Right ventricle myocardium superior (tissue), 1 donor: ENCODE results near the gene ARHGAP26. TPM values are rescaled to one million over a fixed set of nuclear protein-coding genes. Genes with fewer than 3 reads are reported as not detected.
"Not testable (repeated sequence)": the region's sequence is repeated elsewhere in the genome, so short reads cannot be mapped to it uniquely, and the experiment has no call there.

Source experiments
- ATAC-seq: fragments of 200-7000 bp; cut with Tn5 transposase; one replicate; pipeline ENCODE4 v1.9.1; 2020; ENCODE audit warnings: mild to moderate bottlenecking; ENCODE audit not compliant: poor library complexity
- DNase-seq: peaks from one replicate; pipeline ENCODE4 v3.0.0-alpha.2; 2020
- intact Hi-C: fragments of 100-400 bp; cut with DNase I; formaldehyde crosslinking; loops from one replicate; pipeline ENCODE4 v1.11.2; 2022
- total RNA-seq: library from RNA; stranded (reverse); fragmentation: NEBNext Ultra II Directional; extraction: Animal tissue kit (Norgen Biotek cat#: 25700); gene quantifications from one replicate; pipeline ENCODE4 v1.2.1, GENCODE V29; 2021
- donor health status: DM: no; HTN: yes; CAD: no; lungs with severe emphysema.

Gene ARHGAP26
- total RNA-seq, 1 donor from 2014 or later: 32.5 TPM

DNA sequence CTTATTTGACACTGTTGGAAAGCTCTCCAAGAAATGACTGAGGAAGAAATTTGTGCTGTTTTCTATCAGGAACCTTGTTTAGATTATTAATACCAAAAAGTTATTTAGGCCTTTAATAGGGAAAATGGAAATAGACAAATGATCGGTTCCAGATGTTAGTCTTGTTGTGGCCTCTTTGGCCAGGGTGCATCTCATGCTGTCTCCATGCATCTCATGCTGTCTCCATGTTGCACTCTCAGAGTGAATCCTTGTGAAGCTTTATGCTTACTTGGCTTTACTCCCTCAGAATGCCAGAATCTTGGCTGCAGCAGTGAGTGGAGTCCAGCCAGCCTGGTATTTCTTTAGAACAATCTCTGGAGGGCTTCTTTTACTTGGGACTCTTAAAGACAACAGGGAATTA lies 185.5 kb downstream of the ARHGAP26 start:
- intact Hi-C loops: no loop called here
- ATAC-seq: peak; percentile 28
- no peak for DNase-seq

DNA sequence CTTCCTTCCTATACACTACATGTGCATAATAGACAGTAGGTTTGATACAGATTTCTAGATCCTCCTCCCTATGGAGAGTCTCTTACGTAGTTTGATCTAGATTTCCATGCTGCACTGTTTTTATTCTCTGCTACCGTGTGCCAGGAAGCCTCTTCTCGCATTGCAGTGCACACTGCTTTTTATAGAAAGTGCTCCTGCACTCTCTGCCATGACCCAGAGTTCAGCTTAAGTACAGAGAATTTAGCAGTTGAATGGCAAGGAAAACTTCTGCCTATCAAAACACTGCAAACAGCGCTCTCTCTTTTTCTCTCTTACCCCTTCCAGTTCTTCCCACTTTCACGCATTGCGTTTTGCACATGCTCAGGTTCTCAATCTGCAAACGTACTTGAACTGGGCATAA lies 187.4 kb downstream of the ARHGAP26 start:
- ATAC-seq (peak; percentile 70), DNase-seq (no peak)
- intact Hi-C loops: no loop called here

DNA sequence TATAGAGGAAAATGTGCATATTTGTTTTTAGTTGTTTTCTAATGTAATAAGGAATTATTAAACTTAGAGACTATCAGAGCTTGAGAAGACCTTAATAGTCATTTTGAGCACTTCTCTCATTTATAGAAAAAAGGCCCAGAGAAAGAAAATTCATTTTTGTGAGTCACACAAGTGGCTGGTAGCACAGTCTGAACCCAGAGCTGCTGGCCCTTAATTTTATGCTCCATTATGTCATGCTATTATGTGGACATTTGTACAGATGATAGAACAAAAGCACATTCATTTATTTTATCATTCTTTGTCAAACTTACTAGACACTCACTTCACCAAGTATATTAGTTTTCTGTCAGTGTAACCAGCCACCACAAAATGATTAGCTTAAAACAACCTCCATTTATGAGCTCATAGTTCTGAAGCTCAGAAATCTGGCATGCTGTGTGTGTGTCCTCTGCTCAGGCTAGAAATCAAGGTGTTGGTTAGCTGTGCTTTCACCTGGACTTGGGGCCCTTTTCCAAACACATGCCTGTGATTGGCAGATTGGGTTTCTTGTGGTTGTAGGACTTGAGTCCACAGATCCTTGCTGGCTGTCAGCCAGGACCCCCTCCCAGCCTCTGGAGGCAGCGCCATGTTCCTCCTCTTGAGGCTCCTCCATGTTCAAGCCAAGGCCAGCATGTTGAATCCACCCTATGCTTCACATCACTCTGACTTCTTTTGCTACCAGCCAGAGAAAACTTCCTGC lies 188.9 kb downstream of the ARHGAP26 start:
- intact Hi-C loops: no loop called here
- ATAC-seq (no peak), DNase-seq (no peak)

DNA sequence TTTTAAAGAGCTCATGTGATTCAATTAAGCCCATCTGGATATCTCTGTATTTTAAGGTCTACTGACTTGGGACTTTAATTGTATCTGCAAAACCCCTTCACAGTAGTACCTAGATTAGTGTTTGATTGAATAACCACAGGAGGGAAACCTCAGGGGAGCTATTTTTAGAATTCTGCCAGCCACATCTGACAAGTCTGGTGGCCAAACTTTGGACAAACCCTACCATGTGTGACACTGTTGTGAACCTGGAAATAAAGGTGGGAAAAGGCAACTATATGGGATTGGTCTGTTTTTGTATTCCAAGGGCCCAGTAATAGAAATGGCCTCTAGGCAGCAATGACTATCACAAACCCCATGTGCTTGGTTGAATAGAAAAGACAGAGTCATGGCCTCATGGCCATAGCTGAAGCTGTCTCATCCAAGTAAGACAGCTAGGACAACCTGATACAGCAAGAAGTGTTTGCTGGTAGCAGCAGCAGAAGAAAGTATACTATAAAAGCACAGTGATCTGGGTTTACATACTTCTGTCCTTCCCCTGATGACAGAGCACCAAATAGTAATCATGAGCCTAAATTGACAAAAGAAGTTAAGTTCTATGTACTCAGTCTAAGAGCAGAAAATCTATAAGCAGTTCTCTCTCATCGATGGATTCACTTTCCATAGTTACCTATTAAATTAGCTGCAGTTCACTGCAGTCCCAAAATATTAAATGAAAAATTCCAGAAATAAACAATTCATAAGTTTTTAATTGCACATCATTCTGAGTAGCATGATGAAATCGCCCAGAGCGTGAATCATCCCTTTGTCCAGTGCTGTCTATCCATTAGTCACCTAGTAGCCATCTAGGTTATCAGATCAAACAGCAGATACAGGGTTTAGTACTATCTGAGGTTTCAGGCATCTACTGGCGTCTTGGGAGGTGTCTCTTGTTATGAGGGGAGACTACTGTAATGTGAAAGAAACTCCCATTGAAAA lies 189.8 kb downstream of the ARHGAP26 start:
- DNase-seq: no peak
- ATAC-seq: peak; percentile 26
- intact Hi-C loops: loop anchor here (5.0 kb wide), 1 partner anchor 38 kb away; no protein-coding TSS in a partner anchor

DNA sequence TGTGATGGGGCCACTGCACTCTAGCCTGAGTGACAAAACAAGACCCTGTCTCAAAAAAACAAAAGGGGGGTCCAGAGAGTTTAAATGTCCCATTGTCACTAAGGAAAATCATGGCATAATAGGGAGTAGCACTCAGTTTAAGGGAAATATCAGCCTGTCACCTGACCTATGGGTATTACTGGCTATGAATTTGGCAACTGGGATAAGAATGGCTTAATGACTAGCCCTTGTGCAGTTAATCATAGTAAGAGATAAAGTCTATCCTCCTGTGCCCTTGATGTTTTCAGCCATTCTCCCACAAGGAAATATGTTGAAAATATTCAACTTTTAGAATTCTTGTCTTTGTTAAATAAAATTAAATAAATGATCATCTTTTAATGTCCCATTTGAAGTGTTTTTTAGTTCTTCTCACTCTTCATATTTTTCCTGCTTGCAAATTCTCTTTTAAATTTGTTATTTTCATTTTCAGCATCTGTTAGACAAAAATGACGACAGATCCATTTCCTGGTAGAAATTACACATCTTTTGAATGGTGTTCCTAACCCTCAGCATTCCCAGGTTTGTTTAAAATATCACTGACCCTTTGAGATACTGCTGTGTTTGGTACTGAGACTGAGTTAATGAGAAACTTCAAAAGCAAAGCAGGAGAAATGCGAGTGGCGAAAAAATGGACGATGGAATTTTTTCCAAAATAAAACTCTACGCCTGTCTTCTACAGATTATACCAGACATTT lies 191.4 kb downstream of the ARHGAP26 start:
- ATAC-seq: peak; percentile 14
- DNase-seq: no peak
- intact Hi-C loops: loop anchor here (5.0 kb wide), 1 partner anchor 39 kb away; no protein-coding TSS in a partner anchor

DNA sequence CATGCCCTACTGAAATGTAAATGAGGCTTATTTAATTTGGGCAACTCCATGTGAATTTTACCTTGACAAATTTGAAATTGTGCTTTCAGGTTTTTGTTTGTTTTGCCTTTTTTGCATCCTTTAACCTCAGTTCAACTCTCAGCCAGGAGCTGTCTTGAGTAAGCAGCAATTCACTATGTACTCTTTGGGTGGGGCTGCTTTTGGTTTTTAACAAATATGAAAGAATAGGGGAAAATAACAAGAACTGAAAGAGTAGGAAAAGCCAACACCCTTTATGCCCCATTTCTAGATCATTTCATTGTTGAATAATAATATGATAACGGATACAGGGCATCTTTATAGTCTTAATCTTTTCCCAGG lies 192.0 kb downstream of the ARHGAP26 start:
- DNase-seq: no peak
- intact Hi-C loops: loop anchor here (5.0 kb wide), 1 partner anchor 40 kb away; no protein-coding TSS in a partner anchor
- ATAC-seq: no peak

DNA sequence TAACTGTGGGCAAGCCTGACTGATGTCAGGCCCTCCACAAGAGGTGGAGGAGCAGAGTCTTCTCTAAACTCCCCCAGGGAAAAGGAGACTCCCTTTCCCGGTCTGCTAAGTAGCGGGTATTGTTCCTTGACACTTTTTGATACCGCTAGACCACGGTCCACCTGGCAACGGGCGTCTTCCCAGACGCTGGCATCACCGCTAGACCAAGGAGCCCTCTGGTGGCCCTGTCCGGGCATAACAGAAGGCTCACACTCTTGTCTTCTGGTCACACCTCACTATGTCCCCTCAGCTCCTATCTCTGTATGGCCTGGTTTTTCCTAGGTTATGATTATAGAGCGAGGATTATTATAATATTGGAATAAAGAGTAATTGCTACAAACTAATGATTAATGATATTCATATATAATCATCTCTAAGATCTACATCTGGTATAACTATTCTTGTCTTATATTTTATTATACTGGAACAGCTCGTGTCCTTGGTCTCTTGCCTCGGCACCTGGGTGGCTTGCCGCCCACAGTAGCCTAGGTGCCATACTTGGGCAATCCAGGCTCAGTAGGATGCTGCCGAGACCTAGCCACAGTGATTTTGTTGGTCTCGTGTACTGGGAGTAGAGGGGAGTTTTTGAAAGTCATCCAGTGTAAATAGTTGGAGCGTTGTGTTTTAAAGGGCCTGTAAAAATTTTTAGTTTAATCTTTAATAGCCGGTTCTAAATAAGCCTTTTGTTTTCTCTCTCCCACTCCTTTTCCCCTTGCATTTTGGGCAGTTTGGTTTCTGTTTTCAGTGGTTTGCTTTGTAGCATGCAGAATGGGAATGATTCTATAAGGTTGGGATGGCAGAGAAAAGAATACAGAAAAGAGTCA lies 195.3 kb downstream of the ARHGAP26 start:
- intact Hi-C loops, ATAC-seq: not testable (repeated sequence)
- peak; percentile 73 for DNase-seq

DNA sequence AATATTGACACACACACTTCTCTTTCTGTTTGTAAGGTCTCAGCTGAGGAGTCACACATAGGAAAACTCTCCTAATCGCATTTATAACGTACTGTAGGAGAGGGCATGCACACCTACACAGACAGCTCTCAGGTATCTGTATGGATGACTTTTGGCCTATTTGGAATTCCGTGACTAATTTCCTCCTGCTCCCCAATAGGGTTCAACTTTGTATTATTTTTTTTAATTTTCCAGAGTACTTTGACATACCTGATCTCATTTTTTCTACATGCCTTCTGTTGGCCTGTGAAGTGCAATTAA lies 195.9 kb downstream of the ARHGAP26 start:
- intact Hi-C loops: no loop called here
- ATAC-seq (no peak), DNase-seq (no peak)

DNA sequence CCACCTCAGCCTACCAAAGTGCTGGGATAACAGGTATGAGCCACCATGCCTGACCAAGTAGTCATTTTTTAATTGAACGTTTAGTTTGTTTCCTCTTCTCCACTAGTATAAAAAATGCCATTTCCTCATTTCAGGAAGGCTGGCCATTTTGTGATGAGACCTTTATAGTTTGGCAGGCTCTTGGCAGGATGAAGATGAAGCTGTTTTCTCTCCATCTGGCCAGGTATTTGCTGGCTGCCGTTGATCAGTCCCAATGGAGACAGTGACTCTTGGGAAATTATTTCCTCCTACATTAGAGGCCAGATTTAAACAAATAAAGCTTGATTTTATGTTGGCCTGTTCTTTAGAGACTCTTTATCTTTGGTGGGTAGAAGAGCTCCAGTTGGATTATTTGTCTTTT lies 199.0 kb downstream of the ARHGAP26 start:
- ATAC-seq (no peak), DNase-seq (no peak)
- intact Hi-C loops: no loop called here

DNA sequence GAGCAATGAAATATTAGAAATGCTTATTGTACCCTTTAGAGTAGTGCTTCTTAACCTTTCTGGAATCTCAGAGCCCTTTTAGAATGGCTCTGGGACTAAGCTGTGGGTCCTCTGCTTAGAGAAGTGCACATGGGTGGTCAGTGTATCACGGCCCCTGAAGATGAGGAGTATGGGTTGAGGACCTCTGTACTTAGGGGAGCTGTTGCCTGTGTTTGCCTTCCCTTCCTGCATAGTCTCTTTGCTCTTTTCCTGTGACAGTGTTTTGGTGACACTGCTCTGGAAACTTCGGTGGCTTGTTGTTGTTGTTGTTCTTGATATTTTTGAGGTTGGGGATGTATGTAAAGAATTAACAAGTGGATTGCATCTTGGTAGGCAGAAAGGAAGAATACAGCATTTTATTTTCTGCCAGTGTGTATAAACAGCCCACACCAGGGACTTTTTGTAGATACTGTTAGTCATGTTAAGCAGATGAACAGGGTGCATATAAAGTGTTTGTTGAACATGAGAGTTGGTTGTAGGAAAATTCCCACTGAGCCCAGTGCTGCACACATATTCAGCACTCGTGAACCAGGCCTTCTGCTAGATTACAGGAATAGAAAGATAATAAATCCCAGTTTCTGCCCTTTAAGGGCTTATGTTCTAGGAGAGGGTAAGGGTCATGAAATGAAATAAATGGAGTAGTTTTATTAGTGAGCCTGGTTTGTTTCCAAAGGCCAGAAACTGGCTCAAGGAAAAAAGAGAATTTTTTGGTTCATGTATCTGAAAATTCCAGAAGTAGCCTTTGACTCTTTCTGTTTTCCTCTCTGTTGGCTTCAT lies 199.7 kb downstream of the ARHGAP26 start:
- ATAC-seq: no peak
- intact Hi-C loops: no loop called here
- no peak for DNase-seq

DNA sequence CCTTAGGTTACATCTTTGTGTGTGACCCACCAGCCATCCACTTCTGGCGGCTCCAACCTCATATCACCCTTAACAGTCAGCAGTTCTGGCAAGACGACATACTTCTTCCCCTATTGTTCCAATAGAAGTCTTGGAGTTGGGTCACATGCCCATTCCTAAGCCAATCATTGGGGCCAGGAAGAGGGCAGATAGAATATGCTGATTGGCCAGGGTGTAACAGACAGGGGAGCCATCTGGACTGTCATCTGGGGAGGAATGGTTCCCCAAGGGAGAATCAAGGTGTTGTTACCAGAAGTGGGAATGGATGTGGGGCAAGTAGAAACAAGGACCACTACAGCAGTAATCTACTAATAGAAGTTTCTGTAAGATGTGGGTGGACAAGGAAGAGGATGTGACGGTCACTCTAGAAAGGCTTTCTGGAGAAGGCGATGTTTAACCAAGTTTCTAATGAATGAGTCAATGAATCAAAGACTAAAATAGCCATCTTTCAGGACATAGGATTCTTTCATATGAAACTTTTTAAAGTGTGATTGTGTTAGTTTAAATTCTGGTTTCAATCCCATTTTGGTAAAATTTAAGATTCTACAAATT lies 200.4 kb downstream of the ARHGAP26 start:
- intact Hi-C loops: no loop called here
- DNase-seq (no peak), ATAC-seq (no peak)

DNA sequence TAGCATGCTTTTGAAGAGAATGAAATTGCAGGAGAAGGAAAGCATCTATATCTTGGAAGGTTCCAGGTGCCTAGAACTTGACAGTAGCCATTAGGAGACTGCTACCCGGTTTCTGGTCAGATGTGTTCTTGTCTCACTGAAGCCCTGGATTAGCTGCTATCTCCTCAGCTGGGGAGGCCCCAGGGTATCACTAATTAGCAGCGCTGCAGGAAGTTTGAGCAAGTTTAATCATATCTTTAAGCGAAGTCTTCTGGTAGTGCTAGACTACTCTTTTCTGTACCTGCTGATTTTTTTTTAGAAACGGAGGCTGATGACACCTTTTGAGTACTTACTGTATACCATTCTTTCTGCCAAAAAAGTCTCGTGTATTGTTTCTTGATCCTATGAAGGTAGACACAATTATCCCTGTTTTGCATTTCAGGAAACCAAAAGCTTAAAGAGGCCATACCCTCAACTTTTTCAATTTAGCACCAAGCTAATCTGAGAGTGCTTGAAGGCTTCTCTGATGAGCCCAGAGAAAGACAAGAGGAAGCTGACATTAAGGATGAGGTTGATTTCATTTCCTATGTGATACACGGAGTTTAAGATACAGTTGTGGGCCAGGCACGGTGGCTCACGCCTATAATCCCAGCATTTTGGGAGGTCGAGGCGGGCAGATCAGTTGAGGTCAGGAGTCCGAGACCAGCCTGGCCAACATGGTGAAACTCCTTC lies 201.3 kb downstream of the ARHGAP26 start:
- intact Hi-C loops: no loop called here
- no peak for DNase-seq
- no peak for ATAC-seq

DNA sequence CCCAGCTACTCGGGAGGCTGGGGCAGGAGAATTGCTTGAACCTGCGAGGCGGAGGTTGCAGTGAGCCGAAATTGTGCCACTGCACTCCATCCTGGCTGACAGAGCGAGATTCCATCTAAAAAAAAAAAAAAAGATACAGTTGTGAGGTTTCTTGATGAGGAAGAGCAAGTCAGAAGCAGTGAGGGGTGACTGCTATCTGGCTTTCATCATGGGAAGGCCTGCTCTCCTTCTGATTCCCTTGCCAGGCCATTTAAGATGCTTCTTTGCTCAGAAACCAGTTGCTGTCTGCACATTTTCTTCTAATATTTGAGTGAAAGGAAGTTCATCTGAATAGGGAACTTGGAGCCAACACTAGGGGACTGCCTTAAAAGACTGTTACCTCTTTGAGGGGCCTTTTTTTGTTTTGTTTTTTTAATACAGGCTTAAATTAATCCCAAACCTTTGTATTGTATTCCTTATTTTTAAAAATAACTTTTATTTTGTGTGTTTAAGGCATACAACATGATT lies 201.9 kb downstream of the ARHGAP26 start:
- no peak for DNase-seq
- intact Hi-C loops: no loop called here
- ATAC-seq: no peak

DNA sequence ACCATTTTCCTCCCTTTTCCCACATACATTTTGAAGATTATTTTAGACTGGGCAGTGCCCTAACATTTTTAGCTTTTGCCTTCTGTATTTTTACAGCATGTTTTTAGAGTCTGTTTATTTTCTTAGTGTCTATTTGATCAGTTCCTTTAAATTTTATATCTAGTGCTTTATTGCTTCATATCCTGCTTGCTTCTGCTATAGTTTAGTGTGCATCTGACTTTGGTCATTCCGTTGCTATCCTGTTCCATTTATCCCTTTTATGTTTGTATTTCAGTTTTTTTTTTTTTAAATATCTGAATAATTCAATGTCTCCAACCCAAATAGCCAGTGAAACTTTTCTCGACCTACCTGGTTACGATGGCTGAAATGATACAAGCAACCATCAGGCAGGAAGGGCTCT lies 203.8 kb downstream of the ARHGAP26 start:
- intact Hi-C loops: no loop called here
- ATAC-seq (no peak), DNase-seq (no peak)

DNA sequence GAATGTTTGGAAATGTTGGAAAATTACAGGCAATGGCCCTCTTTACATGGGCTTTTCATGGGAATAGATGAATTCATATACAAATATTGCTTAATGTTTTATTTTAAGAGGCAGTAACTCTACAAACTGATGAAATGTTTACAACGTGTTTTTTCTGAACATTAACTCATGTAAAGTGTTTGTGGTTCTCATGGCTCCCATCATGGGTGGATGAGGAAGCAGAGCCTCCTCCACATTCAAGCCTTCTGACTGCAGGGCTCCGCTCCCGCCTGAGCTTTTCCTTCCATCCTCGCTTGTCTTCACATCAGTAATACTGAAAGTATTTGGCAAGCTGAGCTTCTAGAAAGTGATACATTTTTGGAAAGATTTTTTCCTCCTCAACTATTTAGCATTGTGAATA lies 204.2 kb downstream of the ARHGAP26 start:
- no peak for DNase-seq
- no peak for ATAC-seq
- intact Hi-C loops: no loop called here

DNA sequence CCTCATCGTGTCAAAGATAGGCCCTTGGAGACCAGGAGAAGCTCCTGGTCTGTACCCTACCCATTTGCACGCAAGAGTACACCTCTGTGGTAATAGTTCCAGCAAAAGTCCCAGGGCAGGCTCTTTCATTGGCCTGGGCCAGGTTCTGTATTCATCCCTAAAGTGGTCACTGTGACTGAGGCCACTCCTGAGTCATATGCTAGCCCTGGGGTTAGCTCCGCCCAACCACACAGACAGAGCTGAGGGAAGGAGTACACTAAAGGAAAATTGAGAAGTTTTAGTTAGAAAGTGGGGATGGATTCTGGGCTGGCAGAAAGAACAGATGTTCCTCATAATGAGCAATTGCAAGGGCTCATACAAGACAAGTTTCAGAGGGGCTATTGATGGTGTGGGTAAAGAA lies 206.7 kb downstream of the ARHGAP26 start:
- no peak for ATAC-seq
- intact Hi-C loops: no loop called here

More for the DNA sequence above, 206.7 kb downstream of the ARHGAP26 start:
- DNase-seq: no peak
